Measurements from ENCODE around the gene CATSPER1.
"Not testable (repeated sequence)": the region's sequence is repeated elsewhere in the genome, so short reads cannot be mapped to it uniquely, and the experiment has no call there.

CATSPER1 gene

DNA sequence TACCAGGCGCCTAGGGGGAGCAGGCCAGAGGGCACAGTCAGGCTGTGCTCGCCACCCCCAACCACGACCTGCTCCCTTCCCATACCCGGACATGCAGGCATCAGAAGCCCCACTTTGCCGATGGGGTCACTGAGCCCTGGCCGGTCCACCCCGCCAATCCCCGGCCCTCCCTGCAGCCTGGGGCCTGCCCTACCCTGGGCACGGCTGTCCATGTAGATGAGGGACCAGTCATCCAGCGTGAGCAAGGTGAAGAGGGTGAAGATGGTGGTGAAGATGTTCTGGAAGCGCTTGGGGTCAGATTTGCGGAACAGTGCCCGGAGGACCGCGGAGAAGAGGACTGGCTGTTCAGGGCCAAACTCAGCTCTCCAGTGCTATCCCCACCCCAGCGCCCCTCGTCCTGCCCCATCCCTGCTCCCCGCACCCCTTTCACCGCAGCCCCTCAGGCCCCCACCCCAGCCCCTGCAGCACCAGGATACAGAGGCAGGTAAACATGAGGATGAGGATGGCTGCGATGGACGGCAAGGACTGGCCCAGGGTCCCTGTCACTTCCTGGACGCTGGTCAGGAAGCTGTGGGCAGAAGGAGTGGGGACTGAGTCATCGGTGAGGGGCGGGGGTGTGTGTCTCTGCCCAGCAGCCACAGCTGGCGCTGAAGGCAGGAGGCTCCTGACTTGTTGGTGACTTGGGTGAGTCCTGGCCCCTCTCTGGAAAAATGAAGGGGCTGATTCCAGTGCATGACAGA, 5.5 kb downstream of the CATSPER1 start:
- no peak for DNase-seq (ENCODE audit: low read depth)

DNA sequence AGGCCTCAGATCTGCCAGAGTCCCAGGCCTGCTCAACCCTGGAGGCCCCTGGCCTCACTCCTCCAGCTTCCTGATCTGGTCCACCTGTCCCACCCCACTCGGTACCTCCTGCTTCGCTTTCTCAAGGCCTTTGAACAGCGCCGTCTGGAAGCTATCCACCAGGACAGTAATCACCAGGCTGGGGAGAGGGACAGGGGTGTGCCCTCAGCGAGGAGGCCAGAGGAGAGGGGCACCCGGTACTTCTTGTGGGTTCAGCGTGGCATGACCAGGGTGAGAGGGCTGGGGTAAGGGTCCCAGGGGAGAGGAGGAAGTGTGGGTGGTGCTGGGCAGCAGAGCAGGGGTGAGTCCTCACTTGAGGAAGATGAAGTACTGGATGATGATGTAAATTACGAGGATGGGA, 6.1 kb downstream of the CATSPER1 start:
- no peak for DNase-seq (ENCODE audit: low read depth)

DNA sequence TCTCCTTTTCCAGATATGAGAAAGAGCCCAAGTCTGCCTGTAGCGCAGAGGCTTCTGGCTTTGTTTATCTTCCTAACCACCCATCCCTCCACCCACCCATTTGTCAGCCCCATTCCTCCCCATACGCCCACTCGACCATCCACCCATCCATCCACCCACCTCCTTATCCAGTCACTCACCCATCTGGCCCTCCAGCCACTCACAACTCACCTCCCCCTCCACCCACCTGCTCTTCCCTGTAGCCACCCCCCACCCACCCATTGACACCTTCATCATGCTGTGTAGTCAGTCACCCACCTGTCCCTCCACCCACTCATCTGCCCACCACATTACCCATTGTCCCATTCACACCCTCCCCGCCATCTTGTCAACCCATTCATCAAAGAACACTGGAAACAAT, 9.0 kb downstream of the CATSPER1 start:
- no peak for DNase-seq (ENCODE audit: low read depth)

DNA sequence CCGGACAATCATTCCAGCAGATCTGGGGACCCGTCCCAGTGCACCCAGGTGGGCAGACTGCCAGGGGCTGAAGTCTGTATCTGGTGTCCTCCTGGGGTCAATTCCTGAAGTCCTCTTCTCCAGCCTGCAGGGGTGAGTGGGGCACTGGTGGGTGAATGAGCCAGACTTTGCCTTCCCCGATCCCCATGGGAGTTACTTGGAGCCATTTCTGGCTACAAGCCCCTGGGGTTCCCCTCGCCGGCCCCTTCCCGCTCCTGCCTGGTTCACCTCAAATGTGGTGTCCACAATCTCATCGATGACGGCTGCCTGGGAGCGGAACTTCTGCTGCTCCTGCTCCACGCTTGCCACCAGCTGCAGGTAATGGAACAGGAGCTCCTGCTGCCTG, 9.5 kb downstream of the CATSPER1 start:
- no peak for DNase-seq (ENCODE audit: low read depth)

DNA sequence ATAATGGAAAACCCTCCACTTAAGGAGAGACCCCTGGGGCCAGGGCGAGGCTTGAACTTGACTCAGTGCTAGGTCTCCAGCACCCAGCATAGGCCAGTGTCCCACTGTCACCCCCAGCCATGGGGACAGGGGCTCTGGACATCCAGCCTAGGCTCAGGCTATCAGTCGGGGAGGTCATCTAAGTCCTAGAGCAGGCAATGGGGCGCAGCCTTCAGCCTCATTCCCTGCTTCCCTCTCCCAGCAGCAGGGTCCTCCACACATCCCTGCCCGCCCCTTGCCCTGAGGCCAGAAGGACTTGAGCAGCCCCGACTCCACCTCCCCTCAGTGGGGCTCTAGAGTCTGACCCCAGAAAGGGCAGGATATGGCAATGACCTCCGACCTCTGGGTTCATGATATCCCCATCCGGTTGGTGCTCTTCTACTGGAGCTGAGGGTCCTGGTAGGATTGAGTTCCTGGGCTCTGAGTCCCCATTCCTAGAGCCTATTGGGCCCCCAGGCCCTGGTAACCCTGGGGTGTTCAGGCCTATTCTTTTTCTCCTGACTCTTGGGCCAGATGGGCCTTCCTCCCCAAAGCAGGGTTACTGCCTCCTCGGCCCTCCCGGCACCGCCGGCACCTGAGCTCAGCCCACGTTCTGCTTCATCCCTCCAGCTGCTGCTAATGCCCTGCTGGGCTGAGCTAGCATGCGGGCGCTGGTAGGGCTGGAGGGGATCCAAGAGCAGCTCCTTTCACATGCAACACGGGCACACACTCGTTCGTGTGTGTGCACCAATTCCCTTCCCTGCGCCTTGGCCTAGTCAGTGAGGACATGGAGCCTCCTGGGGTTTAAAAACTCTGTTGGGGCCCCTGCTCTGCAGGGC, 10.1 kb downstream of the CATSPER1 start:
- DNase-seq (ENCODE audit: low read depth) = no peak

DNA sequence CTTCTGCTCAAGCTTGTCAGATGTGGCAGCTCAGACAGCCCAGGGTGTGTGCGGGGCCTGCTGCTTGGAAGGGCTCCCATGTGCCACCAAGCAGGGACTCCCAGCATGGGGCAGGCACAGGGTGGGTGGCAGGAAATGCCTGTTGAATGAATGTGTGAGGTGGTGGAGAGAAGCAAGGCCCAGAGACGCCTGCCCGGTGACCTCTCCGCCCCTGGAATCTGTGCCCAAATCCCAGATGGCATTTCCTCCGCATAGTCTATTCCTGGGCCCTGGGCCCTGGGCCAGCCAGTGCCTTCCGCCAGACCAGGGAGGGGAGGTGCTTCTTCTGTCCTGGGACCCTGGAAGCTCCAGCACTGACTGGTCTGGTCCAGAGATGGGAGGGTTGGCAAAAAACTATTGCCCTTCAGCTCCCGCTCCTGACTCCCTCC, 10.8 kb downstream of the CATSPER1 start:
- no peak for DNase-seq (ENCODE audit: low read depth)

DNA sequence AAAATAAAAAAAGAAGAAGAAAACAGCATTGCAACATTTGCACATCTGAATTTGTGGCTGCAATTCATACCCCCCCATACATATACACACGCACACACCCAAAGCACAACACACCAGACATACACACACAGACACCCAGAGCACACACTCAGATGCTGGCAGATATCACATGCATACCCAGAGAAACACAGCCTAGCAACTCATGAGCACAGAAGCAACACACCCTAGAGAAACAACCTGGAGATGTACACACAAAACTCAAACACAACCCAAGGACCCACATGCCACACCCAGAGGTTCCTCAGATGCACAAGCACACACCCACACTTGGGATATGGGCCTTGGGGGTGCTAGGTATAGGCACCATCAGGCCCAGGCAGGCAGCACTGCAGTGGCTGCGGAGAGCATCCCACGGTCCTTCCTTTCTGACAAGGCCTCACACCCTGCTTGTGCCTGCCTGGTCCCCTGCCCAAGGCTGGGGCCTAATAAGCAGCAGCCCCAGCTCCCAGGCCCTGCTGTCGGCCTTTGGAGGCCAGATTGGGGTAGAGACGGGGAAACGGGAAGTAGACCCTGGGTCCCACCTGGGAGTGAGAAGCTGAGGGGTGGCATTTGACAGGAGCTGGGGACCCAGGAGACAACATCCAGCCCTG, 11.3 kb downstream of the CATSPER1 start:
- no peak for DNase-seq (ENCODE audit: low read depth)

DNA sequence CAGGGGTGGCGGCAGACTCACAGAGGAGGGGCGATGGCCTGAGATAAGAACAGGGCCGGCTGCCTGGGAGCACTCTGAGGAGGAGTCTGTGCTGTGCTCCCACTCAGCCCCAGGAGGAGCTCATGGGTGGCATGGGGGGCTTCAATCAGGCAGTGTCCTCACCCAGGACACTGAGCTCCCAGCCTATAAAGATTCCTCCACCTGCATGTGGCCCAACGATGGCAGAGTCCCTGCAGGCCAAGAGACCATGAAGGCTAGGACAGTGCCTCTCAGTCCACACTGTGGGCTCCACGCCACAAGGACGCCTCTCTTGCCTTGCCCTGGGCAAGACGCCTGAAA, 12.5 kb downstream of the CATSPER1 start:
- no peak for DNase-seq (ENCODE audit: low read depth)

DNA sequence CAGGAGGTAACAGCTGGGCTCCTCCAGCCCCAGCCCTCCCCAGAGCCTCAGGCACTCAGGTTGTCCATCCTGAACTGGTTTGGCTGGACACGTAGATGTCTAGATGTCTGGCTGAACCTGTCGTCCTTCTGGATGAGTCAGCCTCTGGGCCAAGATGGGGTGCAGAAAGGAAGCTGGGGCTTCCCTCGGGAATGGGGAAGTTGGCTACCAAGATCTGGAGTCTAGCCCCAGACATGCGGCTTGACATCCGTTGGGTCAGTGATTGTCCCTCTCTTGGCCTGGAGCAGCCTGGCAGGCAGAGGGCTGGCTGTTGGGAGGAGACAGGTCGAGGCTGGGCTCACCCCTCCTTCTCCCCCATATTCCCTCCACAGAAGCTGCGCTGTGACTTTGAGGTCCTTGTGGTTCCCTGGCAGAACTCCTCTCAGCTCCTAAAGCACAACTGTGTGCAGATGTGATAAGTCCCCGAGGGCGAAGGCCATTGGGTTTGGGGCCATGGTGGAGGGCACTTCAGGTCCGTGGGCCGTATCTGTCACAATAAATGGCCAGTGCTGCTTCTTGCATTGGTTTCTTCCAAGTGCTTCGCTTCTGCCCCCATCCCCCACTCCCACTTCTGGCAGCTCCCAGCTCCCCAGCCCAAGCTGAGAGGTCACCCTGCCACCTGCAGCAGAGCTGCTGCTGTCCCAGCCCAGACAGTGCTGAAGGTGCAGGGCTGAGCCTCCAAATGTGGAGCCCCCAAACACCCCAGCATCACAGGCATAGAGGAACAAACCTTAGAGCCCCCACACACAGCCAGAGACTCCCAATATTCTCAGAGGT, 13.1 kb downstream of the CATSPER1 start:
- no peak for DNase-seq (ENCODE audit: low read depth)

DNA sequence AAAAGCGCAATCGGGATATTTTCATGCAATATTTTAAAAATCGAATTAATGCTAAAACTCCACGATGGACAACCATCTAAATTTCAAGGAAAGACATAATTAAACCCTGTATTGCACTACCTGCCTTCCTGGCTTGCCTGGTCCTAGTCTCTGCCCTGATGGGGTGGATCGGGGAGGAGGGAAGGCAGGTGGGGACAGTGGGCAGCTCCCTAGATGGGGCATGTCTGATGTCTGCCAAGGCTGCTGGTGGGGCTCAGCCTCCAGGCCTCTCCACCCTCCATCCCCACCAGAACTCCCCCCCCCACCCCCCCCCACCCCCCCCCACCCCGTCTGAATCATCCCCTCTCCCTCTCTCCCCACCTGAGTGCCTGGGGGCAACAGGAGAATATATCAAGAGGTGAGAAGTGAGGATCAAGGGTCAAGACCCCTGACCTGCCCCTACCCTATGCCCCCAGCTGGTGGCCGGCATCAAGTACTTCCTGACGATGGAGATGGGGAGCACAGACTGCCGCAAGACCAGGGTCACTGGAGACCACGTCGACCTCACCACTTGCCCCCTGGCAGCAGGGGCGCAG, 13.8 kb downstream of the CATSPER1 start:
- no peak for DNase-seq (ENCODE audit: low read depth)

DNA sequence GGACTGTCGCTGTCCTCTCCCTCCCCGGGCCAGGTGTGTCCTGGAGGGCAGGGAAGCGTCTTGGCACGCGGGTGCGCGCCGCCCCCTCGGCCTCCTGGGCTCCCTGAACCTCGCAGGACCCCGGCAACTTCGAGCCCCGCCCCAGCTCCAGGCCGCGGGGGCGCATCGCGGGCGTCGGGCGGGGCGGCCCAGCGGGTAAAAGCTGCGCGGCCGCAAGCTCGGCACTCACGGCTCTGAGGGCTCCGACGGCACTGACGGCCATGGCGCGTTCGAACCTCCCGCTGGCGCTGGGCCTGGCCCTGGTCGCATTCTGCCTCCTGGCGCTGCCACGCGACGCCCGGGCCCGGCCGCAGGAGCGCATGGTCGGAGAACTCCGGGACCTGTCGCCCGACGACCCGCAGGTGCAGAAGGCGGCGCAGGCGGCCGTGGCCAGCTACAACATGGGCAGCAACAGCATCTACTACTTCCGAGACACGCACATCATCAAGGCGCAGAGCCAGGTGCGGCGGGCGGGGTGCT, 14.4 kb downstream of the CATSPER1 start, which contains the start of gene CST6:
TSS of gene CST6 (plus strand) at position 224 of the 519 bp plus-strand sequence. CDS start at position 261, 37 bp downstream.
- no peak for DNase-seq (ENCODE audit: low read depth)

DNA sequence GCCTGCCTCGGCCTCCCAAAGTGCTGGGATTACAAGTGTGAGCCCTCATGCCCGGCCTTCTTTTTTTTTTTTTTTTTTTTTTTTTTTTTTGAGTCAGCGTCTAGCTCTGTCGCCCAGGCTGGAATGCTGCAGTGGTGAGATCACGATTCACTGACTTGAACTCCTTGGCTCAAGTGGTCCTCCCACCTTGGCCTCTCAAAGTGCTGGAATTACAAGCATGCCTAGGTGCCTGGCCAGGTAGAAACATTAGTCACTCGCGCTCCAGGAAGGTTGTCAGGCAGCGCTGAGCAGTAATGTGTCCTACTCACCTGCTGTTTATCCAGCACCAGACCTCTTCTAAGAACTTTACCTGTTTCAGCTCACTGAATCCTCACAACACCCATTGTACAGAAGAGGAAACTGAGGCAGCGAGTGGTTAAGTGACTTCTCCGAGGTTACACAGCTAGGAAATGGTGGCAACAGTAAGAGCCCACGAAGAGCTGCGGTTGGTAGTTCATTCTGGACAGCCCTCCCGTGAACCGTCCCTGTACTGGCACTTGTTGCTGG, 15.0 kb downstream of the CATSPER1 start:
- DNase-seq (ENCODE audit: low read depth) = no peak

DNA sequence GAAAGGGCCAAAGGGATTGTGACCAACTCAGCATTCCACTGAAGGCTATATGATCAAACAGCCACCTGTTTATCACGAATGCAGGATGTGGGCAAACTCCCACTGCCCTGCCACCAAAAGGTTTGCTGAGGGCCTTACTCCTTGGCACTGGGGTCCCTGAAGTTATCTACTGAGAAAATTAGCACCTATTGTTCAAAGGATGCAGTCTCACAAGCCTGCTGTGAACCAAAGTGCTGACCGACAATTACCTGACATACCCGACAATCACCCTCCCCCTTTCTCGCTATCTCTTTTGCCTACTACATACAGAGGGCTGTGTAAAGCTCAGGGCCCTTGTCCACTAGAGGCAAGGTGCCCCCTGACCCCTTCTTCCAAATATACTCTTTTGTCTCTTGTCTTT, 16.2 kb downstream of the CATSPER1 start:
- not testable (repeated sequence) for DNase-seq (ENCODE audit: low read depth)

DNA sequence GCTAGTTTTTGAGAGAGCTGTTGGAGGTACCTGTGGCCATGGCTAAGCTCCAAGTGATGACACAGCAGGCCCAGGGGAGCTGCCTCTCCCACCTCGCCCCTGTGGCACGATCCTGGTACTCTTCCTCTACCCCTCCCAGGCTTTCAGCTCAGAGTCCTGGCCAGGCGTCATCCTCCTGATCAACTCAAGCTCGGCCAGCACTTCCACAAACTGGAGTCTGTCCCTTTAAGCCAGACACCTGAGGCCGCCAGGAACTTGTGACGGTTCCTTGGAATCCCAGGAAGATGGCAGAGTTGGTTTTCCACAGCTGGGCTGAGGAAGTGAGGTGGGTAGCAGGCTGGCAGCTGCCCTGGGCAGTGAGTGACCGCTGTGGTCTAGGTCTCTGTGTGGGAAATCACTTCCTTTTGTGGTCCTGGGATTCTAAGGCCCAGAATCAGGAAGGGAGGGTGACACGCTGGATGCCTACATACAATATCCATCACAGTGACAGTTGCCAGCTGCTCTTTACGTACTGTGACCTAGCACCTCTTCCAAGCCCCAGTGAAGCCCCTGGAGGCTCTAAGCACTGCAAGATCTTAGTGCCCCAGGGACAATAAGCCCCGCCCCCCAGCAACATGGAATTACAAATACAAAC, 17.7 kb downstream of the CATSPER1 start:
- DNase-seq (ENCODE audit: low read depth) = no peak

DNA sequence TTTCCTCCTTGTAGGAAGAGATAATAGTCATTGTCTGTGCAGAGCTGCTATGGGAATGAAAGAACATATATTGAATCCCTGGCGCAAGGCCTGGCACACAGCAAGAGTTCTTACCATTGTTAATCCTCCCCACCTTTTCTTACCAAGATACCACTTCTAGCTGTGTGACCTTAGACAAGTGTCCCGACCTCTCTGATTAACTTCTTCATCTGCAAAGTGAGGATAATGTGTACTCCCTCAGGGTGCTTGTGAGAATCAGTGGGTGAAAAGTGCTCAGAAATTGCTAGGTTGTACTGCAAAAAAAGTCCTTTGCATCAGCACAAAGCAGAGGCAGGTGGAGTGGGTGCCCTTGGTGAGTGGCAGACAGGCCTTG, 18.2 kb downstream of the CATSPER1 start:
- no peak for DNase-seq (ENCODE audit: low read depth)

DNA sequence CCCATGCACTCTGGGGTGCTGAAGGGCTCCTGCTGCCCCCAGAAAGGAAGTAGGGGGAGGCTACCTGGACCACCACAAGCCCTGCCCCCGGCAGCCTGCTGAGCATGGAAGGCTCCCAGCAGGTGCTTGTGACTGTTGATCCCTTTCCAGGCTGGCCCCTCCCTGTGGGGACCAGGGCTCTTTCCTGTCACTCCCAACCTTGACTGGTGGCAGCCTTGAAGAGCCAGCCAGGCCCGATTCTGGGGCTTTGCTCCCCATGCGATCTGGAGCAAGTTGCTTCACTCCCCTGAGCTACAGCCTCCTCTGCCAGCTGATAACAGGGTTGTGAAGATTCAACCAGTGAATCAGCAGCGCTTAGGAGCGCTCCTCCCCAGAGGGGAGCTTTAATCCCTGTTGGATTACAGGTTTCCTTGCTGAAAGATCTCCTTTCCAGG, 19.1 kb downstream of the CATSPER1 start:
- DNase-seq (ENCODE audit: low read depth) = no peak

DNA sequence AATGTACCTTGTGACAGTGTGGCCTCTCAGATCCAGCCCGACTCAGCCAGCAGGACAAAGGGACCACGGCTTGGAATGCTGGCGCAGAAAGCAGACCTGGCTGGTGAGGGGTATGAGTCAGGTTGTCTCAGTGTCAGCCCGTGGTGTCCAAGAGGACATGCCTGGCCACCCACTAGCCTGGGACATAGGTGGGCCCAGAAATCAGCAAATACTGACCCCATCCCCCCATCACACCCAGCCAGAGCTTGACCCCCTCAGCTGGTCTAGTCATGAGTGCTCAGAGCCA, 19.4 kb downstream of the CATSPER1 start:
- DNase-seq (ENCODE audit: low read depth) = no peak

DNA sequence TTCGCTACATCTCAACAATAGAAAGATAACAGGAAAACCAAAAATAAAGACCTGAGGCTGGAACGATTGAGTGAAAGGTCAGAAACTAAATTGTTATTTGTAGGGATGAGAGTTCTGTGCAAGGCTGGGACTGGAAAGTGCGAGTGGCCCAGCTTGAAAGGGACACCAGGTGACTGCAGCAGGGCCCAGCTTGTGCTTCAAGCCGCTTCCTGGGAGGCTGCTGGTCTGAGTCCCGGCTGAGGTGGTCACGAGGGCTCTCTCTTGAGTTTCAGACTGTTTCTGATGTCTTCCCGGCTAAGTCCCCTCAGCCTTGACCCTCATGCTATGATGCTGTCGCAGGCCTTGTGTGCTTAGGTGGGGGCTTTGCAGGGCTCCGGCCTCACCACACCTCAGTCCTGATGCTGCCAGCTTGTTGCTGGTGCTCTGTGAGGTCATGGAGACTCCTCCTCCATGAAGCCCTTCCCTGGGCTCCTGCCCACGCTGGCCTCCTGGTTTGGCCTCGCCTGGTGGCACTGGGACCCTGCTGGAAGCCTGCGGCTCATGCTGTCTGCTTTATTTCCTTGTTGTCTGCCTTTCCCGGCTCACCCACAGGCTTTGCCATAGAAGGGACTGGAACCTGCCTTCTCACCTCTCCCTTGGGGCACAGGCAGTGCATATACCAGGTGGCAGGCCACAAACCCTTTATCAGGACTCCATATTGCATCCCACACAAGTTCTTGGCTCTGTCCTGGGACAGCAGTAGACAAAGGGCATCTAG, 20.0 kb downstream of the CATSPER1 start:
- DNase-seq (ENCODE audit: low read depth) = no peak

DNA sequence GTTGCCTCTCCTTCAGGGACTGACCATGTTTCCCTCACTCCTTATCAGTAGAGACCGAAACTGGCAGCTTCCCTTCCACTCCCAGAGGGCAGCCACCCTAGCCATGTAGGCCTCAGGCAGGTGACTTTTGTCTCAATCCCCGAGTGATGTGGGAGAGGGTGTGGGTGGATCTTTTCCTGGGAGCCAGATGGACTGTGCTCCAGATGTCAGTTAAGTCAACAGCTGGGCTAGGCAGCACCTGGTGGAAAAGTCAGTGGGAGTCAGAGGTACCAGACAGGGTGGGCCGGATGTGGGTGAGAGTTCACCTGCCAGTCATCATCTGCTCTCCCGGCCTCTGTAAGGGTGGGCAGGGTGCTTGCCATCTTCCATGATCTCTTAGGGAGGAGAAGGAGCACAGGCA, 22.1 kb downstream of the CATSPER1 start:
- DNase-seq (ENCODE audit: low read depth) = no peak

DNA sequence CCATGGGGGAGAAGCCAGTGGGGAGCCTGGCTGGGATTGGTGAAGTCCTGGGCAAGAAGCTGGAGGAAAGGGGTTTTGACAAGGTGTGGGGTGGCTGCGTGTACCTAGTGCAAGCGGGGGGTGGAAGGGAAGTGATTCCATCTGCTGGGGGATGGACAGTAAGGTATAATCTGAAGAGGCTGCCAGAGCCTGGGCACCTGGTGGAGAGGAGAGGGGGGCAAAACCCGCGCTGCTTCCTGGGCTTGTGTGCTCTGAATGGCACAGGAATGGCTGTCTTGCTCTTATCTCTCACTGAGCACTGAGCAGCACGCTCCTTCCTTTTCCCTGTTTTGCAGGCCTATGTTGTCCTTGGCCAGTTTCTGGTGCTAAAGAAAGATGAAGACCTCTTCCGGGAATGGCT, 23.0 kb downstream of the CATSPER1 start:
- no peak for DNase-seq (ENCODE audit: low read depth)
